Measurements from ENCODE around the gene GSTM4. TPM values are rescaled to one million over a fixed set of nuclear protein-coding genes. Genes with fewer than 3 reads are reported as not detected.

The GSTM4 gene
- total and polyA plus RNA-seq, 9 of the 15 experiments (the other 6 are each of a cell fraction or from before 2014, with no cell fraction given): 18.8 to 53.4 (median 38.8) TPM

DNA sequence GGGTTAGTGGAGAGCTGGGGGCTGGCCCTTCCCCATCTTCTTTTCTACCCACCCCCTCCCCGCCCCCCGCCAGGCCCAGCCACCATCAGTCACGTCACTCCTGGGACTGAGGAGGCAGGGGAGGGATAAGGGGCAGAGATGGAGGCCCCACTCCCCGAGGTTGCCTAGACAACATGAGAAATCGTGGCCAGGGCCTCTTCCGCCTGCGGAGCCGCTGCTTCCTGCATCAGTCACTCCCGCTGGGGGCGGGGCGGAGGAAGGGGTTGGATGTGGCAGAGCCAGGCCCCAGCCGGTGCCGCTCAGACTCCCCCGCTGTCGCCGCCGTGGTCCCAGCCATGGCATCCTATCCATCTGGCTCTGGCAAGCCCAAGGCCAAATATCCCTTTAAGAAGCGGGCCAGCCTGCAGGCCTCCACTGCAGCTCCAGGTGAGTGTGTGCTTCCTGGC lies 35.0 kb upstream of the GSTM4 start (continued):
- TF ChIP-seq, protein P1, sequence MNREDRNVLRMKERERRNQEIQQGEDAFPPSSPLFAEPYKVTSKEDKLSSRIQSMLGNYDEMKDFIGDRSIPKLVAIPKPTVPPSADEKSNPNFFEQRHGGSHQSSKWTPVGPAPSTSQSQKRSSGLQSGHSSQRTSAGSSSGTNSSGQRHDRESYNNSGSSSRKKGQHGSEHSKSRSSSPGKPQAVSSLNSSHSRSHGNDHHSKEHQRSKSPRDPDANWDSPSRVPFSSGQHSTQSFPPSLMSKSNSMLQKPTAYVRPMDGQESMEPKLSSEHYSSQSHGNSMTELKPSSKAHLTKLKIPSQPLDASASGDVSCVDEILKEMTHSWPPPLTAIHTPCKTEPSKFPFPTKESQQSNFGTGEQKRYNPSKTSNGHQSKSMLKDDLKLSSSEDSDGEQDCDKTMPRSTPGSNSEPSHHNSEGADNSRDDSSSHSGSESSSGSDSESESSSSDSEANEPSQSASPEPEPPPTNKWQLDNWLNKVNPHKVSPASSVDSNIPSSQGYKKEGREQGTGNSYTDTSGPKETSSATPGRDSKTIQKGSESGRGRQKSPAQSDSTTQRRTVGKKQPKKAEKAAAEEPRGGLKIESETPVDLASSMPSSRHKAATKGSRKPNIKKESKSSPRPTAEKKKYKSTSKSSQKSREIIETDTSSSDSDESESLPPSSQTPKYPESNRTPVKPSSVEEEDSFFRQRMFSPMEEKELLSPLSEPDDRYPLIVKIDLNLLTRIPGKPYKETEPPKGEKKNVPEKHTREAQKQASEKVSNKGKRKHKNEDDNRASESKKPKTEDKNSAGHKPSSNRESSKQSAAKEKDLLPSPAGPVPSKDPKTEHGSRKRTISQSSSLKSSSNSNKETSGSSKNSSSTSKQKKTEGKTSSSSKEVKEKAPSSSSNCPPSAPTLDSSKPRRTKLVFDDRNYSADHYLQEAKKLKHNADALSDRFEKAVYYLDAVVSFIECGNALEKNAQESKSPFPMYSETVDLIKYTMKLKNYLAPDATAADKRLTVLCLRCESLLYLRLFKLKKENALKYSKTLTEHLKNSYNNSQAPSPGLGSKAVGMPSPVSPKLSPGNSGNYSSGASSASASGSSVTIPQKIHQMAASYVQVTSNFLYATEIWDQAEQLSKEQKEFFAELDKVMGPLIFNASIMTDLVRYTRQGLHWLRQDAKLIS (CRISPR knock-in tag; IDR thresholded peaks at IDR 0.05): no peak
- TF ChIP-seq DACH1 (IDR thresholded peaks at IDR 0.05; ENCODE audit: partially characterized antibody) (no peak), HLTF (IDR thresholded peaks at IDR 0.05) (no peak), HNRNPK (IDR thresholded peaks at IDR 0.05; ENCODE audit: low read depth, low read length, poor library complexity, severe bottlenecking) (no peak), FUS (optimal IDR thresholded peaks at IDR 0.05; ENCODE audit: low read depth, low read length) (no peak), TCF3 (CRISPR knock-in tag; IDR thresholded peaks at IDR 0.05) (no peak), YBX1 (IDR thresholded peaks at IDR 0.05) (no peak), PTBP1 (IDR thresholded peaks at IDR 0.05; ENCODE audit: low read depth, low read length) (no peak), MAFF (IDR thresholded peaks at IDR 0.05; ENCODE audit: low read length) (no peak), SRSF7 (optimal IDR thresholded peaks at IDR 0.05; ENCODE audit: low read depth, low read length) (no peak), C11orf30 (IDR thresholded peaks at IDR 0.05; ENCODE audit: low read depth) (no peak), ZEB2 (IDR thresholded peaks at IDR 0.05) (no peak), ZC3H11A (IDR thresholded peaks at IDR 0.05; ENCODE audit: low read depth, low read length) (no peak), HDAC1 (IDR thresholded peaks at IDR 0.05) (peak in 1 of 2 experiments; percentile 43; a peak in 1 of 4 replicates), ZFX (CRISPR knock-in tag; IDR thresholded peaks at IDR 0.05) (no peak), ARID1B (IDR thresholded peaks at IDR 0.05) (no peak), HDAC6 (IDR thresholded peaks at IDR 0.05; ENCODE audit: low read depth, low read length) (no peak), SRSF3 (IDR thresholded peaks at IDR 0.05; ENCODE audit: insufficient read depth, low read length) (no peak), SMC3 (conservative IDR thresholded peaks at IDR 0.05; ENCODE audit: insufficient read depth, low read depth, low read length) (no peak)
- TF ChIP-seq, protein P2, sequence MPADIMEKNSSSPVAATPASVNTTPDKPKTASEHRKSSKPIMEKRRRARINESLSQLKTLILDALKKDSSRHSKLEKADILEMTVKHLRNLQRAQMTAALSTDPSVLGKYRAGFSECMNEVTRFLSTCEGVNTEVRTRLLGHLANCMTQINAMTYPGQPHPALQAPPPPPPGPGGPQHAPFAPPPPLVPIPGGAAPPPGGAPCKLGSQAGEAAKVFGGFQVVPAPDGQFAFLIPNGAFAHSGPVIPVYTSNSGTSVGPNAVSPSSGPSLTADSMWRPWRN (IDR thresholded peaks at IDR 0.05; ENCODE audit: low read depth): no peak
- TF ChIP-seq, protein P3, sequence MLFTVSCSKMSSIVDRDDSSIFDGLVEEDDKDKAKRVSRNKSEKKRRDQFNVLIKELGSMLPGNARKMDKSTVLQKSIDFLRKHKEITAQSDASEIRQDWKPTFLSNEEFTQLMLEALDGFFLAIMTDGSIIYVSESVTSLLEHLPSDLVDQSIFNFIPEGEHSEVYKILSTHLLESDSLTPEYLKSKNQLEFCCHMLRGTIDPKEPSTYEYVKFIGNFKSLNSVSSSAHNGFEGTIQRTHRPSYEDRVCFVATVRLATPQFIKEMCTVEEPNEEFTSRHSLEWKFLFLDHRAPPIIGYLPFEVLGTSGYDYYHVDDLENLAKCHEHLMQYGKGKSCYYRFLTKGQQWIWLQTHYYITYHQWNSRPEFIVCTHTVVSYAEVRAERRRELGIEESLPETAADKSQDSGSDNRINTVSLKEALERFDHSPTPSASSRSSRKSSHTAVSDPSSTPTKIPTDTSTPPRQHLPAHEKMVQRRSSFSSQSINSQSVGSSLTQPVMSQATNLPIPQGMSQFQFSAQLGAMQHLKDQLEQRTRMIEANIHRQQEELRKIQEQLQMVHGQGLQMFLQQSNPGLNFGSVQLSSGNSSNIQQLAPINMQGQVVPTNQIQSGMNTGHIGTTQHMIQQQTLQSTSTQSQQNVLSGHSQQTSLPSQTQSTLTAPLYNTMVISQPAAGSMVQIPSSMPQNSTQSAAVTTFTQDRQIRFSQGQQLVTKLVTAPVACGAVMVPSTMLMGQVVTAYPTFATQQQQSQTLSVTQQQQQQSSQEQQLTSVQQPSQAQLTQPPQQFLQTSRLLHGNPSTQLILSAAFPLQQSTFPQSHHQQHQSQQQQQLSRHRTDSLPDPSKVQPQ (CRISPR knock-in tag; IDR thresholded peaks at IDR 0.05; ENCODE audit: borderline replicate concordance): no peak
- TF ChIP-seq, protein P4, sequence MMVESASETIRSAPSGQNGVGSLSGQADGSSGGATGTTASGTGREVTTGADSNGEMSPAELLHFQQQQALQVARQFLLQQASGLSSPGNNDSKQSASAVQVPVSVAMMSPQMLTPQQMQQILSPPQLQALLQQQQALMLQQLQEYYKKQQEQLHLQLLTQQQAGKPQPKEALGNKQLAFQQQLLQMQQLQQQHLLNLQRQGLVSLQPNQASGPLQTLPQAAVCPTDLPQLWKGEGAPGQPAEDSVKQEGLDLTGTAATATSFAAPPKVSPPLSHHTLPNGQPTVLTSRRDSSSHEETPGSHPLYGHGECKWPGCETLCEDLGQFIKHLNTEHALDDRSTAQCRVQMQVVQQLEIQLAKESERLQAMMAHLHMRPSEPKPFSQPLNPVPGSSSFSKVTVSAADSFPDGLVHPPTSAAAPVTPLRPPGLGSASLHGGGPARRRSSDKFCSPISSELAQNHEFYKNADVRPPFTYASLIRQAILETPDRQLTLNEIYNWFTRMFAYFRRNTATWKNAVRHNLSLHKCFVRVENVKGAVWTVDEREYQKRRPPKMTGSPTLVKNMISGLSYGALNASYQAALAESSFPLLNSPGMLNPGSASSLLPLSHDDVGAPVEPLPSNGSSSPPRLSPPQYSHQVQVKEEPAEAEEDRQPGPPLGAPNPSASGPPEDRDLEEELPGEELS (CRISPR knock-in tag; IDR thresholded peaks at IDR 0.05; ENCODE audit: borderline replicate concordance): no peak

All from K562 (cell line).